PC-9 (cell line): ENCODE measurements around the gene PRSS56. TPM values are rescaled to one million over a fixed set of nuclear protein-coding genes. Genes with fewer than 3 reads are reported as not detected.

Experiments
- BruUV-seq: library from RNA; stranded (reverse); fragments of 400-500 nt; replicated peaks from 2 replicates; lab custom pipeline; 2021; lab: Mats Ljungman, UMichigan
- CTCF ChIA-PET: fragments of 300-600 bp; sonication (Branson Sonifier 250); formaldehyde crosslinking; loops from one replicate; lab custom pipeline; 2022; ENCODE audit warnings: antibody characterized with exemption; lab: Charles Lee
- POLR2A ChIA-PET: fragments of 300-600 bp; sonication (Branson Sonifier 250); formaldehyde crosslinking; loops from one replicate; lab custom pipeline; 2022; ENCODE audit warnings: antibody characterized with exemption; ENCODE audit not compliant: unreplicated experiment; lab: Charles Lee
- DNase-seq, 2 experiments: peaks; one replicate each; pipeline versions ENCODE4 v3.0.0 to v3.0.0-alpha.2; 2015 to 2022; ENCODE audit warnings: mixed read lengths in 1 of 2
- H2AFZ ChIP-seq: fragments of 200-600 bp; sonication (generic); 2 replicates; pipeline ENCODE4 v1.8.1; 2017; ENCODE audit warnings: antibody characterized with exemption
- H3F3A ChIP-seq: fragments of 200-600 bp; sonication (generic); 2 replicates; pipeline ENCODE4 v1.8.1; 2017; ENCODE audit warnings: antibody characterized with exemption, mild to moderate bottlenecking, low read depth; ENCODE audit not compliant: insufficient read depth
- H3K27ac ChIP-seq: fragments of 200-600 bp; sonication (generic); 2 replicates; pipeline ENCODE4 v1.6.1; 2016; ENCODE audit warnings: mixed run types
- H3K27me3 ChIP-seq: fragments of 200-600 bp; sonication (generic); 2 replicates; pipeline ENCODE4 v1.6.1; 2016; ENCODE audit warnings: low read depth, mixed run types; ENCODE audit not compliant: insufficient read depth
- H3K36me3 ChIP-seq: fragments of 200-600 bp; sonication (generic); 2 replicates; pipeline ENCODE4 v1.6.1; 2016; ENCODE audit warnings: low read depth, mixed run types
- H3K4me1 ChIP-seq: fragments of 200-600 bp; sonication (generic); replicated peaks from 2 replicates; pipeline ENCODE4 v1.6.1; 2016; ENCODE audit warnings: mixed run types; ENCODE audit not compliant: insufficient read depth
- H3K4me2 ChIP-seq: fragments of 200-600 bp; sonication (generic); 2 replicates; pipeline ENCODE4 v1.6.1; 2017; ENCODE audit warnings: mixed run types
- H3K4me3 ChIP-seq: fragments of 200-600 bp; sonication (generic); 2 replicates; pipeline ENCODE4 v1.6.1; 2016; ENCODE audit warnings: mixed run types
- H3K79me2 ChIP-seq: fragments of 200-600 bp; sonication (generic); 2 replicates; pipeline ENCODE4 v1.6.1; 2017; ENCODE audit warnings: low read depth, mixed run types
- H3K9me2 ChIP-seq: fragments of 200-600 bp; sonication (generic); 2 replicates; pipeline ENCODE4 v1.8.1; 2017; ENCODE audit warnings: mild to moderate bottlenecking; ENCODE audit not compliant: insufficient read depth
- H3K9me3 ChIP-seq: fragments of 200-600 bp; sonication (generic); 2 replicates; pipeline ENCODE4 v1.8.1; 2016; ENCODE audit warnings: low read depth; ENCODE audit not compliant: insufficient read depth
- H4K20me1 ChIP-seq: fragments of 200-600 bp; sonication (generic); 2 replicates; pipeline ENCODE4 v1.8.1; 2017; ENCODE audit not compliant: insufficient read depth
- EZH2 ChIP-seq: fragments of 200-600 bp; sonication (generic); IDR thresholded peaks from 2 replicates; pipeline ENCODE4 v1.8.0; 2017; ENCODE audit warnings: antibody characterized with exemption, low read depth
- intact Hi-C: fragments of 100-400 bp; cut with micrococcal nuclease; formaldehyde crosslinking; loops from one replicate; pipeline ENCODE4 v1.10.0; 2022; ENCODE audit not compliant: unreplicated experiment
- total RNA-seq: library from RNA; stranded (reverse); gene quantifications from 2 replicates; pipeline ENCODE4 v1.2.3, GENCODE V29; 2021
- TF ChIP-seq, protein P1 (sequence below): fragments of 200-600 bp; sonication (generic); conservative IDR thresholded peaks from 2 replicates; pipeline ENCODE4 v1.6.1; 2017; ENCODE audit warnings: mixed run types, antibody characterized with exemption, mild to moderate bottlenecking, moderate library complexity

The PRSS56 gene
- total RNA-seq, 1 experiment from 2014 or later = not detected

DNA sequence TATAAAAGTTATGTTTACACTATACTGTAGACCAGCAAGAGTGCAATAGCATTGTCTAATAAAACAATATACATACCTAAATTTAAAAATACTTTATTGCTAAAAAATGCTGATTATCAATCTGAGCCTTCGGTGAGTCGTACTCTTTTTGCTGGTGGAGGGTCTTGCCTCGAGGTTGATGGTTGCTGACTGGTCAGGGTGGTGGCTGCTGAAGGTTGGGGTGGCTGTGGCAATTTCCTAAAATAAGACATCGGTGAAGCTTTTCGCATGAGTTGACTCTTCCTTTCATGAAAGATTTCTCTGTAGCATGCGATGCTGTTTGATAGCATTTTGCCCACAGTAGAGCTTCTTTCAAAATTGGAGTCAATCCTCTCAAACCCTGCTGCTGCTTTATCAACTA, 27.8 kb downstream of the PRSS56 start:
- peaks cover 3% of the 10 kb centered on the region; the same call in 1 of the 2 replicates for H3K36me3 ChIP-seq
- H3K27ac ChIP-seq = no peak overlapping the region
- H3K9me2 ChIP-seq = no peaks in the 10 kb centered on the region
- DNase-seq = no peak
- ChIA-PET POLR2A (no interaction called here), CTCF (no interaction called here)
- H3F3A ChIP-seq = no peaks in the 10 kb centered on the region
- TF ChIP-seq, protein P1, sequence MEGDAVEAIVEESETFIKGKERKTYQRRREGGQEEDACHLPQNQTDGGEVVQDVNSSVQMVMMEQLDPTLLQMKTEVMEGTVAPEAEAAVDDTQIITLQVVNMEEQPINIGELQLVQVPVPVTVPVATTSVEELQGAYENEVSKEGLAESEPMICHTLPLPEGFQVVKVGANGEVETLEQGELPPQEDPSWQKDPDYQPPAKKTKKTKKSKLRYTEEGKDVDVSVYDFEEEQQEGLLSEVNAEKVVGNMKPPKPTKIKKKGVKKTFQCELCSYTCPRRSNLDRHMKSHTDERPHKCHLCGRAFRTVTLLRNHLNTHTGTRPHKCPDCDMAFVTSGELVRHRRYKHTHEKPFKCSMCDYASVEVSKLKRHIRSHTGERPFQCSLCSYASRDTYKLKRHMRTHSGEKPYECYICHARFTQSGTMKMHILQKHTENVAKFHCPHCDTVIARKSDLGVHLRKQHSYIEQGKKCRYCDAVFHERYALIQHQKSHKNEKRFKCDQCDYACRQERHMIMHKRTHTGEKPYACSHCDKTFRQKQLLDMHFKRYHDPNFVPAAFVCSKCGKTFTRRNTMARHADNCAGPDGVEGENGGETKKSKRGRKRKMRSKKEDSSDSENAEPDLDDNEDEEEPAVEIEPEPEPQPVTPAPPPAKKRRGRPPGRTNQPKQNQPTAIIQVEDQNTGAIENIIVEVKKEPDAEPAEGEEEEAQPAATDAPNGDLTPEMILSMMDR = no peak
- no peak for TF ChIP-seq EZH2
- H3K4me2 ChIP-seq = no peak overlapping the region
- peaks cover 13% of the 10 kb centered on the region for H3K4me1 ChIP-seq
- no peaks in the 10 kb centered on the region for H3K27me3 ChIP-seq
- H3K4me3 ChIP-seq = no peak overlapping the region
- intact Hi-C loops = no loop called here
- H3K9me3 ChIP-seq = no peaks in the 10 kb centered on the region
- peaks cover 2% of the 10 kb centered on the region; the same call in 1 of the 2 replicates for H4K20me1 ChIP-seq
- H2AFZ ChIP-seq = no peak overlapping the region
- peaks cover 61% of the 10 kb centered on the region for H3K79me2 ChIP-seq
- no TSS peak for BruUV-seq

DNA sequence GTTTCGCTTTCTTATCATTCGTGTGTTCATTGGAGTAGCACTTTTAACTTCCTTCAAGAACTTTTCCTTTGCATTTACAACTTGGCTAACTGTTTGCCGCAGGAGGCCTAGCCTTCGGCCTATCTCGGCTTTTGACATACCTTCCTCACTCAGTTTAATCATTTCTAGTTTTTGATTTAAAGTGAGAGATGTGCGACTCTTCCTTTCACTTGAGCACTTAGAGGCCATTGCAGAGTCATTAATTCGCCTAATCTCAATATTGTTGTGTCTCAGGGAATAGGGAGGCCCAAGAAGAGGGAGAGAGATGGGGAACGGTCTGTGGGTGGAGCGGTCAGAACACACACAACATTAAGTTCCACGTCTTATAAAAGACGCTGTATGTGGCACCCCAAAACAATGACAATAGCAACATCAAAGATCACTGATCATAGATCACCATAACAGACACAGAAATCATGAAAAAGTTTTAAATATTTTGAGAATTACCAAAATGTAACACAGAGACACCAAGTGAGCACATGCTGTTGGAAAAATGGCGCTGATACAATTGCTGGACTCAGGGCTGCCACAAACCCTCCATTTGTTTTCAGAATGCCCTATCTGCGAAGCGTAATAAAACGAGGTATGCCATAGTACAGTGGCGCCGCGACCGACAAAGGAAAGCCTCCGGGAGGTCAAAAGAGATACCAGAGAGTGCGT, 29.6 kb downstream of the PRSS56 start:
- Histone ChIP-seq H3K4me2 (peak overlapping the region; percentile 92), H3K9me3 (no peaks in the 10 kb centered on the region), H3K27ac (peak overlapping the region; percentile 89), H3K4me3 (peak overlapping the region; percentile 87), H3K79me2 (peaks cover 79% of the 10 kb centered on the region), H3K36me3 (peaks cover 3% of the 10 kb centered on the region; the same call in 1 of the 2 replicates), H3F3A (no peaks in the 10 kb centered on the region; the same call in 1 of the 2 replicates), H2AFZ (peak overlapping the region; percentile 97), H3K4me1 (peaks cover 13% of the 10 kb centered on the region), H3K9me2 (no peaks in the 10 kb centered on the region), H3K27me3 (no peaks in the 10 kb centered on the region), H4K20me1 (peaks cover 19% of the 10 kb centered on the region; the same call in 1 of the 2 replicates)
- CTCF ChIA-PET = no interaction called here
- no peak for TF ChIP-seq EZH2
- TF ChIP-seq, protein P1 = no peak
- TSS peak; percentile 51 for BruUV-seq
- POLR2A ChIA-PET = interaction anchor here (0.6 to 0.7 kb wide), 2 partner anchors 16 to 49 kb away, joined by 3 to 4 read pairs; no protein-coding TSS in a partner anchor
- DNase-seq = no peak
- intact Hi-C loops = loop anchor here (2.0 to 5.0 kb wide), 2 partner anchors 43 to 702 kb away; partner anchors contain the start of gene ATG16L1

DNA sequence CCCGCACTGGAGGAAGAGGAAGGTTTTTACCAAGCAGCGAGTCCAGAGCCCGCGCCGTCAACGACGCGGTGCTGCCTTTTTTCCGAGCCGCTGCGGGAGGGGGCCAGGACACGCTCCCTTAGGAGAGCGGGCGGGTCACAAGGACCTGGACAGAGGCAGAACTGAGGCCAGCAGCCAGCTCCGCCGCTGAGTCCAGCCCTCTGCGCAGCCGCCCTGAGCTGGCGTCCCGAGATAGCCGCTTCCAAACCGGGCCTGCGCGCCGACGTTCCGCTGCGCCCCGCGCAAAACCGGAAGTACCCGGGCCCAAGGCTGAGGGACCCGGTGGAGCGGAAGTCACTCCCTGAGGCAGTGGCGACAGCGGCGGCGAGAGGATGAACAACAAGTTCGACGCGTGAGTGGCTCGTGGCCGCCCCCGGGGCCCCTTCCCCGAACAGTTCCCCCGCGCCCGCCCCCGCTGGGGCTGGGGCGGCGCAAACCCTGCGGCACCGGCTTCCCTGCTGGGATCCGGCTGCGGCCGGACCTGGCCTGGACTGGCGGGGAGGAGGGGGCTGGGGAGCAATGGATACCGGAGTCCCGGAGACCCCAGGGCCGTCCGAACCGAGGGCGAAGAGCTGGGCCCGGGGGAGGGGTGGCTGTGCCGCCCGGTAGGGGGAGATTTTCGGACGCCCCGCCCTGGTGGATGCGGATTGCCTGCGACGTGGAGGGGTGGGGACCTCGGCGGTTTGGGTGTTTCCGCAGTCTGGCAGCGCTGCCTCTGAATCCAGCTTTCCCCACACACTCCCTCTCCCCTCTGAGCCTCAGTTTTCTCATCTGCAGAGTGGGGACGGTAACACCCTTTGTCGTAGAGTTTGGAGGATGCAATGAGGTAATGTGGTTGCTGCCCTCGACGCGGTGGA, 30.4 kb downstream of the PRSS56 start, which contains the start of the genes EIF4E2 and TIGD1:
TSS of gene EIF4E2 (plus strand) at position 336 of the 896 bp plus-strand sequence. CDS start at position 372, 36 bp downstream.
TSS of gene TIGD1 (minus strand) at position 204 of the 896 bp plus-strand sequence. CDS start 675 bp downstream, outside the sequence.
- CTCF ChIA-PET = no interaction called here
- H3K4me1 ChIP-seq = peaks cover 13% of the 10 kb centered on the region
- peaks cover 27% of the 10 kb centered on the region; the same call in 1 of the 2 replicates for H4K20me1 ChIP-seq
- peak within 1 kb of the TSS; percentile 89 for H3K27ac ChIP-seq
- H3K9me2 ChIP-seq = no peaks in the 10 kb centered on the region
- H3K4me2 ChIP-seq = peak within 1 kb of the TSS; percentile 92
- H3K27me3 ChIP-seq = no peaks in the 10 kb centered on the region
- peaks cover 3% of the 10 kb centered on the region; the same call in 1 of the 2 replicates for H3K36me3 ChIP-seq
- peak within 1 kb of the TSS; percentile 87 for H3K4me3 ChIP-seq
- no peaks in the 10 kb centered on the region for H3K9me3 ChIP-seq
- peaks cover 87% of the 10 kb centered on the region for H3K79me2 ChIP-seq
- BruUV-seq = no TSS peak
- TF ChIP-seq, protein P1 = no peak; the same call in 1 of the 2 replicates
- no peak for TF ChIP-seq EZH2
- POLR2A ChIA-PET = interaction anchor here (0.6 to 1.0 kb wide), 5 partner anchors 17 to 1439 kb away, joined by 3 to 9 read pairs (median 5); no protein-coding TSS in a partner anchor
- intact Hi-C loops = loop anchor here (2.0 to 5.0 kb wide), 2 partner anchors 42 to 702 kb away; partner anchors contain the start of gene ATG16L1
- H2AFZ ChIP-seq = peak within 1 kb of the TSS; percentile 97
- H3F3A ChIP-seq = no peaks in the 10 kb centered on the region; the same call in 1 of the 2 replicates
- DNase-seq = peak; percentile 81 to 95
